Transverse colon (tissue), 4 donors: ENCODE results near the gene TBC1D21.

Experiments
- CTCF ChIP-seq, 5 experiments: fragments of 200-600 bp in 3 of 5; fragments of 450-650 bp in 2 of 5; sonication (generic) in 3 of 5; IDR thresholded peaks; 1 replicate in 2 of 5; 2 replicates in 3 of 5; pipeline ENCODE4 v1.5.1; 2016 to 2017; ENCODE audit warnings: antibody characterized with exemption in 5 of 5, inconsistent platforms in 3 of 5, mild to moderate bottlenecking in 2 of 5, moderate library complexity in 1 of 5
- POLR2AphosphoS5 ChIP-seq, 3 donors: sonication (generic); formaldehyde crosslinking; IDR thresholded peaks; one replicate each; pipeline ENCODE4 v1.6.1; 2016; ENCODE audit warnings: antibody characterized with exemption in 3 of 3

- TF ChIP-seq CTCF (IDR thresholded peaks at IDR 0.05) (no peak), POLR2AphosphoS5 (IDR thresholded peaks at IDR 0.05) (no peak)
These were observed 51.0 kb downstream of the TBC1D21 start for GRCh38 chr15:73924171-73924921.
